Spleen (tissue), 11 donors: ENCODE measurements around the gene OLIG2. TPM values are rescaled to one million over a fixed set of nuclear protein-coding genes. Genes with fewer than 3 reads are reported as not detected.

Experiments
- DNase-seq: peaks from one replicate; pipeline ENCODE4 v3.0.0-alpha.2; 2020
- H3K27ac ChIP-seq, 8 donors: fragments of 200-600 bp; sonication (generic) in 7 of 8; 1 replicate in 4 of 8; 2 replicates in 4 of 8; pipeline versions ENCODE4 v1.5.0 to v1.8.0; 2016 to 2021; ENCODE audit warnings: inconsistent platforms in 4 of 8, mild to moderate bottlenecking in 4 of 8, moderate library complexity in 1 of 8
- H3K27me3 ChIP-seq, 7 donors: fragments of 200-600 bp; sonication (generic) in 6 of 7; replicated peaks in 1 of 7; 1 replicate in 4 of 7; 2 replicates in 3 of 7; pipeline versions ENCODE4 v1.5.0 to v1.8.0; 2016 to 2021; ENCODE audit warnings: inconsistent platforms in 3 of 7, mild to moderate bottlenecking in 1 of 7
- H3K36me3 ChIP-seq, 6 donors: fragments of 200-600 bp; sonication (generic) in 5 of 6; 1 replicate in 4 of 6; 2 replicates in 2 of 6; pipeline versions ENCODE4 v1.5.0 to v1.8.0; 2016 to 2021; ENCODE audit warnings: inconsistent platforms in 2 of 6
- H3K4me1 ChIP-seq, 6 donors: fragments of 200-600 bp; sonication (generic) in 5 of 6; 1 replicate in 3 of 6; 2 replicates in 3 of 6; pipeline versions ENCODE4 v1.5.0 to v1.8.0; 2016 to 2021; ENCODE audit warnings: inconsistent platforms in 3 of 6
- H3K4me3 ChIP-seq, 8 donors: fragments of 200-600 bp; sonication (generic) in 7 of 8; 1 replicate in 4 of 8; 2 replicates in 4 of 8; pipeline versions ENCODE4 v1.5.0 to v1.8.0; 2016 to 2021; ENCODE audit warnings: inconsistent platforms in 4 of 8, mild to moderate bottlenecking in 4 of 8, moderate library complexity in 2 of 8
- H3K9me3 ChIP-seq, 8 donors: fragments of 200-600 bp; sonication (generic) in 7 of 8; 1 replicate in 4 of 8; 2 replicates in 4 of 8; pipeline versions ENCODE4 v1.5.0 to v1.8.0; 2016 to 2021; ENCODE audit warnings: inconsistent platforms in 4 of 8
- POLR2A ChIP-seq, 3 donors: fragments of 450-650 bp; IDR thresholded peaks; one replicate each; pipeline ENCODE4 v1.5.1; 2017; ENCODE audit warnings: antibody characterized with exemption in 3 of 3, mild to moderate bottlenecking in 1 of 3
- POLR2AphosphoS5 ChIP-seq, 3 donors: sonication (generic); formaldehyde crosslinking; IDR thresholded peaks; one replicate each; pipeline ENCODE4 v1.5.1; 2017; ENCODE audit warnings: antibody characterized with exemption in 3 of 3
- WGBS, 5 donors: extraction: QIAGEN DNeasy Blood & Tissue Kit in 3 of 5; methylation state at CpG; one replicate each; pipeline versions ENCODE4 v1.1.5 to v1.1.7; 2013 to 2018; 5-methylcytosine and 5-hydroxymethylcytosine counted together
- intact Hi-C: fragments of 100-400 bp; cut with DNase I; formaldehyde crosslinking; loops from one replicate; pipeline ENCODE4 v1.15.0; 2023; ENCODE audit warnings: low total_unique reads
- polyA plus RNA-seq, 3 donors: library from polyadenylated mRNA; stranded (reverse); fragments of 200-250 nt; gene quantifications; one replicate each; pipeline ENCODE4 v1.2.1, GENCODE V29; 2013
- total RNA-seq, 7 donors: library from RNA; depleted of rRNA in 3 of 7; stranded (reverse); fragments of >200 nt in 3 of 7; fragmentation: NEBNext Ultra II Directional in 4 of 7; extraction: Animal tissue kit (Norgen Biotek cat#: 25700) in 4 of 7; gene quantifications; one replicate each; pipeline versions ENCODE4 v1.1.0 to v1.2.1, GENCODE V29; 2016 to 2021
- TF ChIP-seq, protein P1 (sequence below), 11 experiments: fragments of 200-600 bp in 7 of 11; fragments of 450-650 bp in 4 of 11; sonication (generic) in 4 of 11; IDR thresholded peaks in 8 of 11; conservative IDR thresholded peaks in 3 of 11; 1 replicate in 7 of 11; 2 replicates in 4 of 11; pipeline versions ENCODE4 v1.4.0 to v1.8.0; 2016 to 2021; ENCODE audit warnings: antibody characterized with exemption in 11 of 11, inconsistent platforms in 4 of 11, mild to moderate bottlenecking in 1 of 11
- donor health status: healthy with polysubstance abuse.
- donor health status: DM: no; HTN: no; CAD: no; lungs with moderate emphysema.
- donor health status: DM: no; HTN: no; CAD: no.
- donor health status: Bipolar disorder and iron deficiency.
- donor health status: healthy.
- donor health status: DM: no; HTN: no; CAD: no.
- donor health status: DM: yes; HTN: yes; CAD: no.

The OLIG2 gene
- total and polyA plus RNA-seq, 10 donors: 0.03 to 0.23 TPM; not detected in 8

DNA sequence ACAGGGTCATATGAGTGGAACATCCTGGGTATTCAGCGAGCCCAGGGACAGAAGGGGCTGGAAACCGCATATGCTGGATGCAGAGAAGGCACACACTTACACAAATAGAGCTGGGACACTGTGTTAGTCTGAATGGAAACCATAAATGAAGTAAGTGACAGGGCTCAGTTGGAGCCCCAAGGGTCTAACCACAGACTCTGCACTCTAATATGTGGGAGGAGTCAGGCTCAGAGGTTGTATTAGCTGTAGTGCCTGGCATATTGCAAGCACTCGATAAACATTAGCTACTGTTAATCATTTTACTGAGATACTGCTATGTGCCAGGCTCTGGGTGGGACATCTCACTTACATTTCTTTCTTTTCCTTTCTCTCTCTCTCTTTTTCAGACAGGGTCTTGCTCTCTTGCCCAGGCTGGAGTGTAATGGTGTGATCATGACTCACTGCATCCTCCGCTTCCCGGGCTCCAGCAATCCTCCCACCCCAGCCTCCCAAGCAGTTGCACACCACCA, 37.7 kb downstream of the OLIG2 start:
- WGBS, 5 donors: 64 to 80% (median 76%) methylated on average over 5 of the region's 5 CpGs
- intact Hi-C loops: no loop called here
- Histone ChIP-seq H3K27ac (no peak overlapping the region), H3K36me3 (no peaks in the 10 kb centered on the region), H3K4me1 (peaks cover 0 to 64% (median 22%) of the 10 kb centered on the region in 6 donors), H3K4me3 (no peak overlapping the region), H3K9me3 (no peaks in the 10 kb centered on the region), H3K27me3 (peaks cover 0 to 84% (median 47%) of the 10 kb centered on the region in 7 donors)
- no peak for TF ChIP-seq POLR2A (IDR thresholded peaks at IDR 0.05)
- no peak for DNase-seq

DNA sequence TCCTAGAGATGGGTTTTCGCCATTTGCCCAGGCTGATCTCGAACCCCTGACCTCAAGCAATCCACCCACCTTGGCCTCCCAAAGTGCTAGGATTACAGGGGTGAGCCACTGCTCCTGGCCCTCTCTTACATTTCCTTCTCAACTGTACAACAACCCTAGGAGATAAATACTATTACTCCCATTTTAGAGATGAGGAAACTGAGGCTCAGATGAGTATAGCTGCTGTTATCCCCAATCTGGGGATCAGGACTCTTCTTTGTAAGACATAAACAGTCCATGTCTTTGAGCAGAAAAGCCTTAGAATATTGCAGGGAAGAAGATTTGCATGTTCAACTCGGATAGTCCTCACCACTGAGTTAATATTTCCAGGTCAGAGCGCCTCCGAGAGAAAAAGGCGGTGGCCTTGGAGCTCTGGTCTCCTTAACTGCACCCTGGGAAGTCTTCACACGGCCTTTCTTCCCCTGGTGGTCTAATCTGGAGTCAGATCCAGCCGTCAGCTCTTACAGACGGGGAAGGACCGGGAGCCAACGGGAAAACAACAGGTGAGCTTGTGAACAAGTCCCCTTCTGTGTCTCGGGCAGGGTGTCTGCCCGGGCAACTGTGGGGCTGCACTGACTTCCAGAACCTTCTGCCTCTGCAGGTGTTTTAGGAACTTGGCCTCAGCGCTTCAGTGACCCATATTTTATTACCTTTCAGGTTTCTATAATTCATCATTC, 38.3 kb downstream of the OLIG2 start:
- peak overlapping the region in 3 of 8 donors; percentile 7 to 67 (median 31) for H3K27ac ChIP-seq
- no peak overlapping the region for H3K4me3 ChIP-seq
- H3K4me1 ChIP-seq: peaks cover 0 to 61% (median 16%) of the 10 kb centered on the region in 6 donors
- peaks cover 0 to 90% (median 54%) of the 10 kb centered on the region in 7 donors for H3K27me3 ChIP-seq
- no peak for DNase-seq
- H3K9me3 ChIP-seq: peaks cover 0 to 5% (median 1%) of the 10 kb centered on the region in 8 donors
- 56 to 75% (median 66%) methylated on average over 14 of the region's 14 CpGs for WGBS, 5 donors
- no peaks in the 10 kb centered on the region for H3K36me3 ChIP-seq
- no peak for TF ChIP-seq POLR2A (IDR thresholded peaks at IDR 0.05)
- no peak for TF ChIP-seq POLR2AphosphoS5 (IDR thresholded peaks at IDR 0.05)
- TF ChIP-seq, protein P1, sequence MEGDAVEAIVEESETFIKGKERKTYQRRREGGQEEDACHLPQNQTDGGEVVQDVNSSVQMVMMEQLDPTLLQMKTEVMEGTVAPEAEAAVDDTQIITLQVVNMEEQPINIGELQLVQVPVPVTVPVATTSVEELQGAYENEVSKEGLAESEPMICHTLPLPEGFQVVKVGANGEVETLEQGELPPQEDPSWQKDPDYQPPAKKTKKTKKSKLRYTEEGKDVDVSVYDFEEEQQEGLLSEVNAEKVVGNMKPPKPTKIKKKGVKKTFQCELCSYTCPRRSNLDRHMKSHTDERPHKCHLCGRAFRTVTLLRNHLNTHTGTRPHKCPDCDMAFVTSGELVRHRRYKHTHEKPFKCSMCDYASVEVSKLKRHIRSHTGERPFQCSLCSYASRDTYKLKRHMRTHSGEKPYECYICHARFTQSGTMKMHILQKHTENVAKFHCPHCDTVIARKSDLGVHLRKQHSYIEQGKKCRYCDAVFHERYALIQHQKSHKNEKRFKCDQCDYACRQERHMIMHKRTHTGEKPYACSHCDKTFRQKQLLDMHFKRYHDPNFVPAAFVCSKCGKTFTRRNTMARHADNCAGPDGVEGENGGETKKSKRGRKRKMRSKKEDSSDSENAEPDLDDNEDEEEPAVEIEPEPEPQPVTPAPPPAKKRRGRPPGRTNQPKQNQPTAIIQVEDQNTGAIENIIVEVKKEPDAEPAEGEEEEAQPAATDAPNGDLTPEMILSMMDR (IDR thresholded peaks at IDR 0.05 in 8 of 11, conservative IDR thresholded peaks at IDR 0.05 in 3 of 11): no peak
- intact Hi-C loops: no loop called here

GRCh38 chr21:33064623-33065390, 39.1 kb downstream of the OLIG2 start:
- peak overlapping the region in 3 of 8 donors; percentile 7 to 67 (median 31) for H3K27ac ChIP-seq
- intact Hi-C loops: no loop called here
- DNase-seq: no peak
- H3K9me3 ChIP-seq: peaks cover 0 to 12% (median 3%) of the 10 kb centered on the region in 8 donors
- no peak for TF ChIP-seq POLR2AphosphoS5 (IDR thresholded peaks at IDR 0.05)
- TF ChIP-seq, protein P1 (IDR thresholded peaks at IDR 0.05 in 8 of 11, conservative IDR thresholded peaks at IDR 0.05 in 3 of 11): no peak
- no peak for TF ChIP-seq POLR2A (IDR thresholded peaks at IDR 0.05)
- H3K4me3 ChIP-seq: no peak overlapping the region
- WGBS, 5 donors: 36 to 65% (median 51%) methylated on average over 18 of the region's 18 CpGs
- no peaks in the 10 kb centered on the region for H3K36me3 ChIP-seq
- peaks cover 0 to 97% (median 61%) of the 10 kb centered on the region in 7 donors for H3K27me3 ChIP-seq
- H3K4me1 ChIP-seq: peaks cover 2 to 61% (median 13%) of the 10 kb centered on the region in 6 donors

- no peaks in the 10 kb centered on the region for H3K36me3 ChIP-seq
- peak overlapping the region in 1 of 8 donors; percentile 45 for H3K27ac ChIP-seq
- intact Hi-C loops: no loop called here
- peaks cover 0 to 97% (median 82%) of the 10 kb centered on the region in 7 donors for H3K27me3 ChIP-seq
- no peak overlapping the region for H3K4me3 ChIP-seq
- 70 to 89% (median 74%) methylated on average over 1 to 7 of the region's 7 CpGs for WGBS, 5 donors
- H3K4me1 ChIP-seq: peaks cover 21 to 72% (median 29%) of the 10 kb centered on the region in 6 donors
- DNase-seq: no peak
- H3K9me3 ChIP-seq: peaks cover 0 to 14% (median 3%) of the 10 kb centered on the region in 8 donors
- TF ChIP-seq POLR2AphosphoS5 (IDR thresholded peaks at IDR 0.05) (no peak), POLR2A (IDR thresholded peaks at IDR 0.05) (no peak)
- TF ChIP-seq, protein P1 (IDR thresholded peaks at IDR 0.05 in 8 of 11, conservative IDR thresholded peaks at IDR 0.05 in 3 of 11): no peak
Measured at GRCh38 chr21:33067043-33067442, 41.3 kb downstream of the OLIG2 start.
